ENCODE measurements around the gene TIPARP. TPM values are rescaled to one million over a fixed set of nuclear protein-coding genes. Genes with fewer than 3 reads are reported as not detected.
"Not testable (repeated sequence)": the region's sequence is repeated elsewhere in the genome, so short reads cannot be mapped to it uniquely, and the experiment has no call there.

The TIPARP gene
- total RNA-seq, 2 experiments from 2014 or later, result 10.0 to 13.4 TPM

DNA sequence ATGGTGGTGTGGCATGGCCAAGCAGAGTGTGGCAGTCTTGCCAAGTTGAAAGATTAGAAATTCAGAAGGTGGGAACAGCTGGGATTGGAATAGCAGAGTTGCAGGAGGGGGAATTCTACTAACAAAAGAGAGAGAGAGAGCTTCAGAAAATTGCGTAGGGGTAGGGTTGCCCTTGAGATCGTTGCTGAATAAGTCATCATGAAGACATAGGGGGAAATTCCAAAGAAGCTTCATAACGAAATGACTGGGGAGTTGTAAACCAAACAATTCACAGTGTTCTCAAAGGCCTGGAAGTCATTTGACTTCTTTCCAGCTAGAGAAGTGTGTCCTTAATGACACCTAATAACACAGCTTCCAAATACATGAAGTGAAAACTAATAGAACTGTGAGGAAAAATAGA is 26.3 kb upstream of the TIPARP start:
- H3K79me2 ChIP-seq (ENCODE audit: insufficient read depth, low read depth, low read length), result no peaks in the 10 kb centered on the region
- POLR2A ChIA-PET, result interaction anchor here (0.6 to 3.2 kb wide), 9 partner anchors 9 to 1103 kb away, joined by 3 to 11 read pairs (median 4); partner anchors contain the start of gene SSR3
- CTCF ChIA-PET (ENCODE audit: unreplicated experiment), result no interaction called here
- H3K4me3 ChIP-seq (ENCODE audit: low read depth, low read length, poor library complexity, severe bottlenecking), result no peak overlapping the region
- no peaks in the 10 kb centered on the region for H3K36me3 ChIP-seq (ENCODE audit: insufficient read depth, low read length)
- intact Hi-C loops (cut with micrococcal nuclease; ENCODE audit: unreplicated experiment), result no loop called here
- H3K9me3 ChIP-seq (ENCODE audit: low read length), result 0 out of 2 replicates have a peak, but pooled peaks cover 5% of the 10 kb centered on the region
- no peaks in the 10 kb centered on the region for H3K9me2 ChIP-seq (ENCODE audit: insufficient read depth, low read length)
- H3K27ac ChIP-seq (ENCODE audit: low read depth, low read length, poor library complexity, severe bottlenecking), result no peak overlapping the region
- no peak overlapping the region for H3K4me2 ChIP-seq (ENCODE audit: low read length)
- H2AFZ ChIP-seq (ENCODE audit: low read length), result peak overlapping the region; percentile 37; the same call in 1 of the 2 replicates
- TF ChIP-seq CTCF (conservative IDR thresholded peaks at IDR 0.05; ENCODE audit: low read length), result no peak
- TF ChIP-seq EZH2phosphoT487 (IDR thresholded peaks at IDR 0.05; ENCODE audit: borderline replicate concordance, low read depth, low read length), result no peak
- peaks cover 9% of the 10 kb centered on the region for H3K4me1 ChIP-seq (ENCODE audit: insufficient read depth, low read length, poor library complexity, severe bottlenecking)
- no TSS peak for BruUV-seq (replicated peaks)
- H4K20me1 ChIP-seq (ENCODE audit: insufficient read depth, low read length), result no peaks in the 10 kb centered on the region
- DNase-seq (ENCODE audit: low spot score), result no peak

DNA sequence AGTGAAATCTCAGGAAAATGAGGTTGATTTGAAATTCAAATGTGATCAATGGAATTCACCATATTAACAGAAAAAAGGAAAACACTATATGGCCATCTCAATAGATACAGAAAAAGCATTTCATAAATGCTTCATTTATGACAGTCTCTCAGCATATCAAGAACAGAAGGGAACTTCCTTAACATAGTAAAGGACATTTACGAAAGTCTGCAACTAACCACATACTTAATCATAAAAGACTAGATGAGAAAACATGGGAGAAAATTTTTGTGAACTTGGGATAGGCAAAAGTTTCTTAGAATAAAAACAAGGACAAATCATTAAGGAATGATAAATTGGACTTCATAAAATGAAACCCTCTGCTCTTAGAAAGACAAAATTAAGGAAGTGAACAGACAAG is 24.7 kb upstream of the TIPARP start:
- no peak for TF ChIP-seq CTCF (conservative IDR thresholded peaks at IDR 0.05; ENCODE audit: low read length)
- no peak for TF ChIP-seq EZH2phosphoT487 (IDR thresholded peaks at IDR 0.05; ENCODE audit: borderline replicate concordance, low read depth, low read length)

GRCh38 chr3:156652661-156653060 is 21.7 kb upstream of the TIPARP start:
- H3K9me2 ChIP-seq (ENCODE audit: insufficient read depth, low read length); H3K36me3 ChIP-seq (ENCODE audit: insufficient read depth, low read length); intact Hi-C loops (cut with micrococcal nuclease; ENCODE audit: unreplicated experiment); H2AFZ ChIP-seq (ENCODE audit: low read length); BruUV-seq (replicated peaks); H3K4me1 ChIP-seq (ENCODE audit: insufficient read depth, low read length, poor library complexity, severe bottlenecking); H3K79me2 ChIP-seq (ENCODE audit: insufficient read depth, low read depth, low read length); H3K4me2 ChIP-seq (ENCODE audit: low read length); H3K27ac ChIP-seq (ENCODE audit: low read depth, low read length, poor library complexity, severe bottlenecking); DNase-seq (ENCODE audit: low spot score); H3K4me3 ChIP-seq (ENCODE audit: low read depth, low read length, poor library complexity, severe bottlenecking); H3K9me3 ChIP-seq (ENCODE audit: low read length); H4K20me1 ChIP-seq (ENCODE audit: insufficient read depth, low read length); CTCF ChIA-PET (ENCODE audit: unreplicated experiment): not testable (repeated sequence)
- POLR2A ChIA-PET, result interaction anchor here (0.8 to 2.2 kb wide), 6 partner anchors 9 to 53 kb away, joined by 3 to 8 read pairs (median 4); no protein-coding TSS in a partner anchor

More for the DNA sequence above, 24.7 kb upstream of the TIPARP start:
- H3K4me2 ChIP-seq (ENCODE audit: low read length), result peak overlapping the region; percentile 14; the same call in 1 of the 2 replicates
- no TSS peak for BruUV-seq (replicated peaks)
- DNase-seq (ENCODE audit: low spot score), result no peak
- no peak overlapping the region for H3K27ac ChIP-seq (ENCODE audit: low read depth, low read length, poor library complexity, severe bottlenecking)
- peaks cover 3% of the 10 kb centered on the region for H3K4me1 ChIP-seq (ENCODE audit: insufficient read depth, low read length, poor library complexity, severe bottlenecking)
- no peak overlapping the region for H3K4me3 ChIP-seq (ENCODE audit: low read depth, low read length, poor library complexity, severe bottlenecking)
- H3K79me2 ChIP-seq (ENCODE audit: insufficient read depth, low read depth, low read length), result no peaks in the 10 kb centered on the region
- H3K36me3 ChIP-seq (ENCODE audit: insufficient read depth, low read length), result no peaks in the 10 kb centered on the region
- H3K9me2 ChIP-seq (ENCODE audit: insufficient read depth, low read length), result no peaks in the 10 kb centered on the region
- POLR2A ChIA-PET, result no interaction called here
- intact Hi-C loops (cut with micrococcal nuclease; ENCODE audit: unreplicated experiment), result no loop called here
- H3K9me3 ChIP-seq (ENCODE audit: low read length), result 0 out of 2 replicates have a peak, but pooled peaks cover 5% of the 10 kb centered on the region
- H2AFZ ChIP-seq (ENCODE audit: low read length), result no peak overlapping the region
- CTCF ChIA-PET (ENCODE audit: unreplicated experiment), result no interaction called here
- H4K20me1 ChIP-seq (ENCODE audit: insufficient read depth, low read length), result no peaks in the 10 kb centered on the region

All from OCI-LY7 (cell line).